GM11168 (cell line): ENCODE results near the gene SNRNP200.

Experiments
- in situ Hi-C: fragments of 300-500 bp; cut with MboI; formaldehyde crosslinking; loops from one replicate; pipeline ENCODE4 v1.12.0; 2022; ENCODE audit warnings: low sequenced_read_pairs; ENCODE audit not compliant: unreplicated experiment

Gene SNRNP200

DNA sequence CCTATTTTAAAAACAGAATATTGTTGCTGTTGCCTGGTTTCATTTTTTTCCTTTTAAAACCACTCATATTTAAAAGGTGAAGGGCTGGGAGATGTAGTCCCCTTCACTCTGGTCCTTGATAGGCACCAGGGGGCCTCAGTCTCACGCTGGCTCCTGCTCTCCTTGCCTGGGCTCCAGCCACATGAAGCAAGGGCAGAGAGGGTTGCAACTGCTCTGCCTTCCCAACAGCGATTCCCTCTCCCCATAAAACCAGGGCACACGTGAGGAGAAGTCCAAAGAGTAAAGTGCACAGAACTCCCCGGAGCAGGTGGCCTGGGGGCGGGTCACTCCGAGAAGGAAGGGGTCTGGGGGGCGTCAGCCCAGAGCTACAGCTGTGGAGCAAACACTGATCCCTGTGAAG lies 52.3 kb downstream of the SNRNP200 start:
- in situ Hi-C loops, result no loop called here

GRCh38 chr2:96252526-96252925 lies 52.8 kb downstream of the SNRNP200 start:
- in situ Hi-C loops, result no loop called here

DNA sequence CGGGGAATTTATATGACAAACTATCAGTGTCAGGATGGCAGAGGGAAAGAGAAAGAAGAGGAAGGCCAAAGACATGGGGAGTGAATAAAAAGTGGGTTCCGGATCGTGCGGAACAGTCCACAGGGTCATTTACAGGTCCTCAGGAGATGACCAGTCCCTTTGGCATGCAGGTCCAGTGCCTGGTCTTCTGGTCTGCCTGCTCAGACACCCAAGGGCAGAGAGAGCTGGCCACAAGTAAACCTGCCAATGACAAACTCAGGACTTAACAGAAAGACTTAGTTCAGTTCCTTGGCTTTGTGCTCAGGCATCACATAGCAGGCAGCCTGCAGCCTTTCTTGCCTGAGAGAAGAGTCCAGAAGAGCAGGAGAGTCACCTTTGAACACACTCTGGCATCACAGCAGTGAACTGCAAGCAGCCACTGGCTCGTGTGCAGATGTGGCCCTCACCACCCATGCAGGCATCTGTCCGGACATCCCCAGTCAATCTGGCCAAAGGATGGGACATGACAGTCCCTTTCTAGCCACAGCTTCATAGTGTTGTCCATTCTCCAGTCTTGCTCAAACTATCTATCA lies 53.5 kb downstream of the SNRNP200 start:
- in situ Hi-C loops, result no loop called here

- in situ Hi-C loops, result no loop called here
These were observed 55.2 kb downstream of the SNRNP200 start for GRCh38 chr2:96250188-96250587.

DNA sequence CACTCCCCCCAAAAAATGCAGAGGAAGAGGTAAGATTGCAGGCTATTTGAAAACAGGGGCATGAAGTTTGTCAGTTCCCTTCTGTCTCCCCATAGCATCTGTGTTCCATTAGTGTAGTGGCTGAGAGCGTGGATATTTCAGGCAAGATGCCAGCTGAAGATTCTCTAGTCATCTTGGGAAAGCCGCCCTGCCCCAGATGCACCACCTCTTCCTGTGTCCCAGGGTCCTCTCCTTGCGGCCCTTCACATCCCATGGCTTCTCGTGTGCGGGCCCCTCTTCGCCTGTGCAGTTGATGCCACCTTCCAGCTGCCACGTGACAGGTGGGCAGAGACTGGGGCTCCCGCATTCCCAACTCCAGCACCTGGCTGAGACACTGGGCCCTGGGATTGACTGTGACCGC lies 55.7 kb downstream of the SNRNP200 start:
- in situ Hi-C loops, result no loop called here

DNA sequence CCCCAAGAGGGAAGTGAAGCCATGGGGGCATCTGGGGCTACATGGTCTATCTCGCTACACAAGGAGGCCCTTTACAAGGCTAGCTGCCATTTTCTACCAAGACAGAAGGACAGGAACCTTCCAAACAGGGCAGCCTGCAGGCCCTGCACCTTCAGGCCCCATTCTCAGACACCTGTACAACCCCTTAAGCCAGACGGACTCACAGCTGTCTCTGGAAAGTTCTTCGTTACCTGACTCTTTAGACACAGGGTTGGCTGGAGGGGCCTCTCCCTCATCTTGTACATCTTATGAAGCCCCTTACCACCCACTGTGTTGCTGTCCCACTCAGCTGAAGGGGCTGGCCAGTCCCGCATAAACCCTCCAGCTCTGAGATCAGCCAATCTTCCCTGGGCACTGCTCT lies 56.7 kb downstream of the SNRNP200 start:
- in situ Hi-C loops, result no loop called here

DNA sequence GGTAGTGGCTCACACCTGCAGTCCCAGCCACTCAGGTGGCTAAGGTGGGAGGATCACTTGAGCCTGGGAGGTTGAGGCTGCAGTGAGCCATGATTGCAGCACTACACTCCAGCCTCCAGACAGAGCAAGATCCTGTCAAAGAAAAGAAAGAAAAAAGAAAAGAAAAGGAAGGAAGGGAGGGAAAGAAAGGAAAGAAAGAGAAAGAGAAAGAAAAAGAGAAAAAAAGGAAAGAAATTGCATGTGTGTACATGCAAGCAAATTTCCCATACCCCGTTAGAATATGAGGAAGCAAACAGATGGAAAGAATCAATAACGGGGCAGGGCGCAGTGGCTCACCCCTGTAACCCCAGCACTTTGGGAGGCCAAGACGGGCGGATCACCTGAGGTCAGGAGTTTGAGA lies 57.5 kb downstream of the SNRNP200 start:
- in situ Hi-C loops, result no loop called here

DNA sequence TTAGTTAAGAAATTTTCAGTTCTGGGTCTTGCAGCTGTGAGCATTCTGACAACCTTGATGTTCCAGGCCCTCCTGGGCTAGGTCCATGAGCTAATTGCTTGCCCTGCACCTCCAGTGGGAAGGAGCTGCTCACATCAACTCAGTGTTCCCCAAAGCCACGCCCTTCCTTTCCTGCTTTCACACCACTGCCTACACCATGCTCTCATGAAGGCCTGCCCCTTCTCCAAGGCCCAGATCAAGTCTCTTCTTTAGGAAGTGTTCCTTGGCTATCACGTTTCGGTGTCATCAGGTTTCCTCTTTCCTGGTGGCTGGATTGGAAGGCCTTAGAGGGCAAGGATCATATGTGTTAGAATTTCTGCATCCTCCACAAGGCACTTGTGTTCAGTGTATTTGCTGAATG lies 58.3 kb downstream of the SNRNP200 start:
- in situ Hi-C loops, result no loop called here

GRCh38 chr2:96245609-96246390 lies 59.5 kb downstream of the SNRNP200 start:
- in situ Hi-C loops, result no loop called here

DNA sequence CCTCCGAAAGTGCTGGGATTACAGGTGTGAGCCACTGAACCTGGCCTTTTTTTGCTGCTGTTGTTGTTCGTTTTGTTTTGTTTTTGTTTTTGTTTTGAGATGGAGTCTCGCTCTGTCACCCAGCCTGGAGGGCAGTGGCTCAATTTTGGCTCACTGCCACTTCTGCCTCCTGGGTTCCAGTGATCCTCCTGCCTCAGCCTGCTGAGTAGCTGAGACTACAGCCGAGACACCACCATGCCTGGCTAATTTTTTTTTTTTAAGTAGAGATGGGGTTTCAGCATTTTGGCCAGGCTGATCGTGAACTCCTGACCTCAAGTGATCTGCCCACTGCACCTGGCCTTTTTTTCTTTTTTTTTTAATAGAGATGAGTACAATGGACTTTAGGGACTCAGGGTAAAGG lies 61.5 kb downstream of the SNRNP200 start:
- in situ Hi-C loops, result no loop called here

GRCh38 chr2:96241900-96242611 lies 63.3 kb downstream of the SNRNP200 start:
- in situ Hi-C loops, result no loop called here

DNA sequence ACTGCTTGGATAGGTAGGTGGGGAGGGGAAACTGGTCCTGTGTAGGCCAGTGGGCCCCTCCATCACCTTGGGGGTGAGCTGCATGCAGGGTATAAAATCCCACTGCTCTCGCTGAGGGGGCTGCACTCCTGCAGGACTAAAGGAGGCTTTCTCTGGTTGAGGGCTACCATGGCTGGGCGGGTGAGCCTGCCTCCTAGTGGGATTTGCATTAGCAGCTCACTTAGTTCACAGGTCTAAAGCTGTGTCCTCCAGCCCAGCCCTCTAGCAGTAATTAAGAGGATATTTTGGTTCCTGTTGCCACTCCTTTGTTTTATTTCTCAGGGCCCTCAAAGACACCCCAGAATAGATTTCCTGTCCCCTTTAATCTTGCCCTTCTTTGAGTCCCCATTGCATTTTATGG lies 64.1 kb downstream of the SNRNP200 start:
- in situ Hi-C loops, result no loop called here

DNA sequence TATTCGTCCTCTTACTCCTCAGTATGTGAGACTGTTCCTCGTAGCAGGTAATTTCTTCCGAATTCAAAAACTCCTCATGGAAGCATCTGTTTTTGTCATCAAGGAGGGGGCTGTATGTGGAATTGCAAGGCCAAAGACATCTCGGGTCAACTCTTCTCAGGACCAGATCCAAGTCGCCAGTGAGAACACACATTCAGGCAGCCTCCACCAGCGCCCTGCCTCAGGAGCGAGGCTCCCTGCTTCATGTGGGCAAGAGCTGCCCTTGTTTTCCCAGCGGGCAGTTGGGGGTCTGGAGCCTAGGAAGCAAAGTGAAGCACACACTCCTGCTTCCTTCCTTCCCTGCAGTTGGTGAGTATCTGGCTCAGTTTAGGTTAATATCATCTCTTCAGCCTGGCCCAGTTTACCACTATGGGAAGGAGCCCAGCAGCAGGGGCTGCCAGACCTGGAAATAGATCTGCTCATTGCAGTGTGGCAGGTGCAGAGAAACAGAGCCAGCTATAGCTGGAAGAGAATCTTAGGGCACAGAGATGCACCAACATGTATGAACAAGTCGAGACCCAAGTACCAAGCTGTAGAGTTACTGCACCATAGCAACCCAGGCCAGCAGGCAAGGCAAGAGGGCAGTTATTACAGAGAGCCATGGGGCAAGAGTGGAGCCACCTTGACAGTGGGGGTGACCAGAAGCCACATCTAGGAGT lies 64.9 kb downstream of the SNRNP200 start:
- in situ Hi-C loops, result no loop called here

- in situ Hi-C loops, result no loop called here
These were observed 65.5 kb downstream of the SNRNP200 start for GRCh38 chr2:96239745-96240264.

DNA sequence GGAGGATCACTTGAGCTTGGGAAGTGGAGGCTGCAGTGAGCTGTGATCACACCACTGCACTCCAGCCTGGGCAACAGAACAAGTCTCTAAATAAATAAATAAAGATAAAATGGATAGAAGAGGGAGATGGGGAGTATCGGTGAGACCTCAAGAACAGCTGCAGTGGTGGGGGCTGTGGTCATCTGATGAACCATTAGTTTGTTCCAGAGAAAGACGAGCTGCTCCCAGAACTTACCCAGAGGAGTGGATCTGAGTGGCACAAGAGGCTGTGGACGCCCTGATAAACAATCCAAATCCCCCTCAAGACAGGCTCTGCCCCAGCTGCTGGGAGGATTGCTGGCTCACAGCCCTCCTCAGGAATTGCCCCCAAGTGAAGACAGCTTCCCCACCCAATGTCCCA lies 66.3 kb downstream of the SNRNP200 start:
- in situ Hi-C loops, result no loop called here

GRCh38 chr2:96238266-96238665 lies 67.1 kb downstream of the SNRNP200 start:
- in situ Hi-C loops, result no loop called here

GRCh38 chr2:96236882-96237281 lies 68.5 kb downstream of the SNRNP200 start:
- in situ Hi-C loops, result no loop called here

DNA sequence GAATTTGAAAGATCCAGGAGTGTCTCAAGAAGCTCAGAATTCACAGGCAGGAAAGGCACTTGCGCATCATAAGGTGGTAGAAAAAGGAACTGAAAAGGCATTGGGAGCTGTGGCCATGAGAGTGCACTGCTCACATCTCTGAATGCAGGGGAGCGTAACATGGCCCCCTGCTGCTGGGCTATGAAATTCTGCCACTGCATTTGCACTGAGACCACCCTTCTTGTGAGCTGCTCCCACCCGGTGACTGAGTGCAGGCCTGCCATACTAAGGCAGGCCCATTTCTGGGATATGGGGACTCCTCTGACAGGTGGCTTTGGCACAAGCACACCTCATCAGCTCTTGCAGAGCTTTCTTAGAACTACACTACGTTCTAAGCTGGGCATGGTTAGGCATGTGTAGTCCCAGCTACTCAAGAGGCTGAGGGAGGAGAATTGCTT lies 71.4 kb downstream of the SNRNP200 start:
- in situ Hi-C loops, result no loop called here

- in situ Hi-C loops, result no loop called here
These were observed 71.9 kb downstream of the SNRNP200 start for GRCh38 chr2:96233436-96233835.

DNA sequence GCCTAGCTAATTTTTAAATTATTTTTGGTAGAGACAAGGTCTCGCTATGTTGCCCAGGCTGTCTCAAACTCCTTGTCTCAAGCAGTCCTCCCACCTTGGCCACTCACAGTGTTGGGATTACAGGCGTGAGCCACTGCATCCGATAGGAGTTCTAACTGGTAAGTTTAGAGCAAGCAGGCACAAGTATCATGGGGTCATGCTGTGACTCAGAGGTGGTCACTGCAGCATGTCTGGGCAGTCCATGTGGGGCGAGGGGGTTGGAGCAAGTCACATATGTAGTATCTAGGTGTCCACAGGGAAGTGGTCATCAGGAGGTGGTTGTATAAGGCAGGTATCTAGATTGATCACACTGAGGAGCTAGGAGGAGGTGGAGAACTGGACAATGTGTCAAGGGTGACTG lies 74.0 kb downstream of the SNRNP200 start:
- in situ Hi-C loops, result no loop called here
